Activated CD8-positive, alpha-beta memory T cell treated with anti-CD3 and anti-CD28 coated beads, Interleukin-2, amount 50 U/mL, for 1 hour (primary cell): ENCODE measurements around the gene CDH4.

Experiments used
- DNase-seq: peaks from one replicate; pipeline ENCODE4 v3.0.0-alpha.2; 2020; ENCODE audit errors: extremely low read depth

CDH4 gene

GRCh38 chr20:61535536-61535935, 283.5 kb downstream of the CDH4 start:
- DNase-seq, result no peak

- DNase-seq, result no peak
Observed at GRCh38 chr20:61535956-61536355, 283.9 kb downstream of the CDH4 start.

GRCh38 chr20:61536671-61537070, 284.6 kb downstream of the CDH4 start:
- no peak for DNase-seq

- no peak for DNase-seq
Observed at GRCh38 chr20:61537239-61538182, 285.4 kb downstream of the CDH4 start.

- DNase-seq, result no peak
Observed at GRCh38 chr20:61538183-61538942, 286.3 kb downstream of the CDH4 start.

GRCh38 chr20:61538943-61539265, 286.8 kb downstream of the CDH4 start:
- no peak for DNase-seq

- no peak for DNase-seq
Observed at GRCh38 chr20:61539706-61540360, 287.8 kb downstream of the CDH4 start.

- DNase-seq, result no peak
Observed at GRCh38 chr20:61541537-61541936, 289.5 kb downstream of the CDH4 start.

- DNase-seq, result no peak
Observed at GRCh38 chr20:61543086-61543485, 291.0 kb downstream of the CDH4 start.

GRCh38 chr20:61543931-61544745, 292.1 kb downstream of the CDH4 start:
- no peak for DNase-seq

GRCh38 chr20:61544910-61545889, 293.1 kb downstream of the CDH4 start:
- DNase-seq, result no peak

- DNase-seq, result no peak
Observed at GRCh38 chr20:61546641-61547040, 294.6 kb downstream of the CDH4 start.

- no peak for DNase-seq
Observed at GRCh38 chr20:61548069-61548468, 296.0 kb downstream of the CDH4 start.

GRCh38 chr20:61549865-61550264, 297.8 kb downstream of the CDH4 start:
- no peak for DNase-seq

GRCh38 chr20:61551401-61551800, 299.3 kb downstream of the CDH4 start:
- no peak for DNase-seq

- DNase-seq, result no peak
Observed at GRCh38 chr20:61554617-61555016, 302.6 kb downstream of the CDH4 start.

- DNase-seq, result no peak
Observed at GRCh38 chr20:61555566-61555965, 303.5 kb downstream of the CDH4 start.

GRCh38 chr20:61556111-61556510, 304.1 kb downstream of the CDH4 start:
- no peak for DNase-seq

- DNase-seq, result no peak
Observed at GRCh38 chr20:61556673-61557072, 304.6 kb downstream of the CDH4 start.

- DNase-seq, result no peak
Observed at GRCh38 chr20:61557621-61558020, 305.6 kb downstream of the CDH4 start.
